Measurements from ENCODE around the gene APC2.

APC2 gene

GRCh38 chr19:1446713-1447481 is 3.0 kb upstream of the APC2 start:
- DNase-seq: peak in 12 of 56 donors; percentile 8 to 51 (median 28)

- DNase-seq: no peak
Observed at GRCh38 chr19:1447504-1447903, 2.4 kb upstream of the APC2 start.

GRCh38 chr19:1447944-1448343 is 2.0 kb upstream of the APC2 start:
- DNase-seq: no peak

- peak in 38 of 56 donors; percentile 24 to 75 (median 54) for DNase-seq
Observed at GRCh38 chr19:1450735-1451731, 1.1 kb downstream of the APC2 start.

GRCh38 chr19:1451916-1452801 is 2.2 kb downstream of the APC2 start:
- DNase-seq: peak in 53 of 56 donors; percentile 19 to 86 (median 72)

- peak in 4 of 56 donors; percentile 22 to 45 (median 40) for DNase-seq
Observed at GRCh38 chr19:1452802-1453524, 3.0 kb downstream of the APC2 start.

- DNase-seq: peak; percentile 51 to 99 (median 93)
Observed at GRCh38 chr19:1453525-1454364, 3.8 kb downstream of the APC2 start.

- no peak for DNase-seq
Observed at GRCh38 chr19:1455002-1455335, 5.0 kb downstream of the APC2 start.

- peak in 19 of 56 donors; percentile 10 to 69 (median 35) for DNase-seq
Observed at GRCh38 chr19:1455336-1456120, 5.6 kb downstream of the APC2 start.

GRCh38 chr19:1456121-1456900 is 6.4 kb downstream of the APC2 start:
- DNase-seq: no peak

- peak in 1 of 56 donors; percentile 49 for DNase-seq
Observed at GRCh38 chr19:1457031-1457739, 7.3 kb downstream of the APC2 start.

- DNase-seq: no peak
Observed at GRCh38 chr19:1457892-1458291, 8.0 kb downstream of the APC2 start.

- DNase-seq: peak in 1 of 56 donors; percentile 29
Observed at GRCh38 chr19:1459479-1459878, 9.6 kb downstream of the APC2 start.

GRCh38 chr19:1460033-1460995 is 10.4 kb downstream of the APC2 start:
- no peak for DNase-seq

GRCh38 chr19:1461862-1462261 is 11.9 kb downstream of the APC2 start:
- DNase-seq: no peak
